ENCODE measurements around the gene PHACTR2. TPM values are rescaled to one million over a fixed set of nuclear protein-coding genes. Genes with fewer than 3 reads are reported as not detected.

The PHACTR2 gene
- total and polyA plus RNA-seq, 7 donors: 4.2 to 51.9 (median 17.6) TPM

DNA sequence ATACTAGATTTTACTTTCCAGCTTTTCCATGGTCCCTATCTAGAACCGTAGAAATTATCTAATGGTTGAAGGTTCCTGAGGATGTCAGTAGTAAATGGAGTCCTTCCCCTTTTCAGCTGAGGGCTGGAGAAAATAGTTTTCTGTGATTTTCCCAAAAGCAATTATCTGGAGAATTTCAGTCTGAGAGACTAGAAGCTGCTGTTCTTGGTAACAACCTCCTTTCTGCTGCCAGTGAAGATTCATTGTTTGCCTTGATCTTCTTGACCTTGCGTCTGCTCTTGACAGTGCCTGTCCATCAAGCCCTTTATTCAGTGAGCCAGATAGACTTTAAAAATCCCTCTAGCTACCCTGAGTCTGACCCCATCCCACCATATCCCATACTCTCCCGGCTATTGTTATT is 73.1 kb downstream of the PHACTR2 start:
- intact Hi-C loops (cut with DNase I): no loop called here

DNA sequence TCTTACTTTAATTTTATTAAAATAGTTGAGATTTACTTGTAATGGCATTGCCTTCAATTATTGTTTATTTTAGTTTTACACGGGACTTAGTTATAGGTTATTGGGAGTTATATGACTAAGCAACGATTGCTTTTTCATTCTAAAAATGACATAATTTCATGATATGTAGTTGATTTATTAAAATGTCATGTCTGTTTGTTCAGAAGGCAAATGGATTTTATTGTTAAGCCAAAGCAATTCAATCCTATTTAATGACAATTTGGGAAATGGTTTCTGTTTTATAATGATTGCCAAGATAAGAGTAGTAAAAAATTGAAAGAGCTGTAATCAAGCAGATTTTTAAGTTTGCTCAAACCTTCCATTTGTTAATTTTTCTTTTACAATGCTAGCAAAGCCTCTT is 74.7 kb downstream of the PHACTR2 start:
- intact Hi-C loops (cut with DNase I): no loop called here
- H3K9me3 ChIP-seq: no peaks in the 10 kb centered on the region
- TF ChIP-seq POLR2AphosphoS5 (IDR thresholded peaks at IDR 0.05): no peak
- TF ChIP-seq EP300 (IDR thresholded peaks at IDR 0.05): no peak
- no peak for TF ChIP-seq POLR2A (IDR thresholded peaks at IDR 0.05)
- TF ChIP-seq, protein P1, sequence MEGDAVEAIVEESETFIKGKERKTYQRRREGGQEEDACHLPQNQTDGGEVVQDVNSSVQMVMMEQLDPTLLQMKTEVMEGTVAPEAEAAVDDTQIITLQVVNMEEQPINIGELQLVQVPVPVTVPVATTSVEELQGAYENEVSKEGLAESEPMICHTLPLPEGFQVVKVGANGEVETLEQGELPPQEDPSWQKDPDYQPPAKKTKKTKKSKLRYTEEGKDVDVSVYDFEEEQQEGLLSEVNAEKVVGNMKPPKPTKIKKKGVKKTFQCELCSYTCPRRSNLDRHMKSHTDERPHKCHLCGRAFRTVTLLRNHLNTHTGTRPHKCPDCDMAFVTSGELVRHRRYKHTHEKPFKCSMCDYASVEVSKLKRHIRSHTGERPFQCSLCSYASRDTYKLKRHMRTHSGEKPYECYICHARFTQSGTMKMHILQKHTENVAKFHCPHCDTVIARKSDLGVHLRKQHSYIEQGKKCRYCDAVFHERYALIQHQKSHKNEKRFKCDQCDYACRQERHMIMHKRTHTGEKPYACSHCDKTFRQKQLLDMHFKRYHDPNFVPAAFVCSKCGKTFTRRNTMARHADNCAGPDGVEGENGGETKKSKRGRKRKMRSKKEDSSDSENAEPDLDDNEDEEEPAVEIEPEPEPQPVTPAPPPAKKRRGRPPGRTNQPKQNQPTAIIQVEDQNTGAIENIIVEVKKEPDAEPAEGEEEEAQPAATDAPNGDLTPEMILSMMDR (IDR thresholded peaks at IDR 0.05): no peak
- H3K27me3 ChIP-seq: no peaks in the 10 kb centered on the region
- no peak for DNase-seq
- H3K36me3 ChIP-seq: no peaks in the 10 kb centered on the region
- H3K4me3 ChIP-seq: no peak overlapping the region
- H3K27ac ChIP-seq: no peak overlapping the region
- 16 to 67% methylated on average over 2 of the region's 2 CpGs for WGBS, 2 donors
- peaks cover 0 to 12% (median 4%) of the 10 kb centered on the region in 4 donors for H3K4me1 ChIP-seq

More for the DNA sequence above, 73.1 kb downstream of the PHACTR2 start:
- no peaks in the 10 kb centered on the region for H3K9me3 ChIP-seq
- H3K27ac ChIP-seq: no peak overlapping the region
- no peaks in the 10 kb centered on the region for H3K27me3 ChIP-seq
- no peaks in the 10 kb centered on the region for H3K36me3 ChIP-seq
- H3K4me1 ChIP-seq: peaks cover 0 to 19% (median 10%) of the 10 kb centered on the region in 4 donors
- 70 to 83% methylated on average over 3 of the region's 3 CpGs for WGBS, 2 donors
- no peak for TF ChIP-seq EP300 (IDR thresholded peaks at IDR 0.05)
- no peak for TF ChIP-seq POLR2A (IDR thresholded peaks at IDR 0.05)
- TF ChIP-seq POLR2AphosphoS5 (IDR thresholded peaks at IDR 0.05): no peak
- TF ChIP-seq, protein P1 (IDR thresholded peaks at IDR 0.05): no peak
- DNase-seq: no peak
- H3K4me3 ChIP-seq: no peak overlapping the region

DNA sequence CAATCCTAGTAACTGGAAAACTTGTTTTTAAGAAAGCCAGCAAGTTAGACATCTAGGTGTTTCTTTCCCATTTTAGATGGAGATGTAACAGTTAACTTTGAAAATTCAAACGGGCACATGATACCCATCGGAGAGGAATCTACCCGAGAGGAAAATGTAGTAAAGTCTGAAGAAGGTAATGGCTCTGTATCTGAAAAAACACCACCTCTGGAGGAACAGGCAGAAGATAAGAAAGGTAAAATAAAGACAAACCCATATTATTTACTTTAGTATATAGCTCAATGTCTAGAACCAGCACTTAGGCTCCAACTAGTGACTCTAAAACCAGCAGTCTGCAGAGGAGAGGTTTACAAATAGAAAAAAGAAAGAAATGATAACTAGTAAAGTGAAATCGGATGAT is 75.9 kb downstream of the PHACTR2 start:
- 77 to 89% methylated on average over 4 of the region's 4 CpGs for WGBS, 2 donors
- no peak overlapping the region for H3K27ac ChIP-seq

DNA sequence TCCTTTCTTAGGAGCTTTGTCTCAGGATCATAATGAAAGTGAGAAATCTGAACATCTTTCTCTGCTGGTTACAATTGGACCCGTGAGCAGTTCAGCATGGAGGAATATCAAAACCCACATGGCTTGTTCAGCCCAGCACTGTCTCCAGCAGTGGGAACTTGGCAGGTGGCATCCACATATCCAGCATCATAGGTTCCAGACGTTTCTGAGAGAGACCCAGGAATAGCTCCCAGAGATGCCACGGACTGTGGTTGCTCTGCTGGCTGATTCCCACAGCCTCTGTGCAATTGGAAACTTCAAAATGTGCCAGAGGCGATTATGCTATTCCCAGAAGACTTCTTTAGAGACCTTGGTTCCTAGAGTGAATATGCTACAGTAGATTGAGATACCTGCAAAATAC is 76.4 kb downstream of the PHACTR2 start:
- H3K9me3 ChIP-seq: no peaks in the 10 kb centered on the region
- 89 to 91% methylated on average over 4 of the region's 4 CpGs for WGBS, 2 donors
- H3K36me3 ChIP-seq: no peaks in the 10 kb centered on the region
- TF ChIP-seq POLR2A (IDR thresholded peaks at IDR 0.05) (no peak), POLR2AphosphoS5 (IDR thresholded peaks at IDR 0.05) (no peak), EP300 (IDR thresholded peaks at IDR 0.05) (no peak)
- TF ChIP-seq, protein P1 (IDR thresholded peaks at IDR 0.05): no peak
- no peak for DNase-seq
- no peak overlapping the region for H3K4me3 ChIP-seq
- peaks cover 0 to 12% (median 4%) of the 10 kb centered on the region in 4 donors for H3K4me1 ChIP-seq
- H3K27ac ChIP-seq: no peak overlapping the region
- intact Hi-C loops (cut with DNase I): no loop called here
- no peaks in the 10 kb centered on the region for H3K27me3 ChIP-seq

More for the DNA sequence above, 75.9 kb downstream of the PHACTR2 start:
- no peaks in the 10 kb centered on the region for H3K9me3 ChIP-seq
- H3K27me3 ChIP-seq: no peaks in the 10 kb centered on the region
- TF ChIP-seq, protein P1 (IDR thresholded peaks at IDR 0.05): no peak
- no peak for TF ChIP-seq POLR2AphosphoS5 (IDR thresholded peaks at IDR 0.05)
- TF ChIP-seq POLR2A (IDR thresholded peaks at IDR 0.05): no peak
- TF ChIP-seq EP300 (IDR thresholded peaks at IDR 0.05): no peak
- no peaks in the 10 kb centered on the region for H3K36me3 ChIP-seq
- intact Hi-C loops (cut with DNase I): no loop called here
- DNase-seq: no peak
- H3K4me3 ChIP-seq: no peak overlapping the region
- H3K4me1 ChIP-seq: peaks cover 0 to 12% (median 4%) of the 10 kb centered on the region in 4 donors

DNA sequence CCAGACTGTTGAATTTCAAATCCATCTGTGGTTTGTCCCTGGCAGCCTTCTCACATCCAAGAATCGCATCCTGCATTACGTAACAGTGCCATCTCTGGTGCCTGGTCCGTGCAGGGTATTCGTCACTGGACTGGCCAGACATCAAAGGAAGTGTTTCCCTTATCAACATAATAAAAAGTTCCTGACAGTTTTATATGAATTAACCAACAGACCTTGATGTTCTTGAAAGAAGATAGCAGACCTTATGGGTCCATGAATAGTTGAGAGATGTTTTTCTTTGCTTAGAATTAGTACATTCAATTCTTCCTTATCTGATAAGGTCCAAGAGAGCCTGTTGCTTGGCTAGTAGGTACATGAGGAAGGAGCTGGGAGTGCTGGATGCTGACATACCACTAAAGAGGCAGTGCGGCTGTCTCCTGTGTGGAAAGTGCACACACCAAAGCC is 77.6 kb downstream of the PHACTR2 start:
- Histone ChIP-seq H3K4me3 (no peak overlapping the region), H3K27ac (no peak overlapping the region), H3K27me3 (no peaks in the 10 kb centered on the region), H3K4me1 (peaks cover 0 to 12% (median 4%) of the 10 kb centered on the region in 4 donors), H3K9me3 (no peaks in the 10 kb centered on the region), H3K36me3 (no peaks in the 10 kb centered on the region)
- DNase-seq: no peak
- no peak for TF ChIP-seq EP300 (IDR thresholded peaks at IDR 0.05)
- TF ChIP-seq POLR2A (IDR thresholded peaks at IDR 0.05): no peak
- TF ChIP-seq POLR2AphosphoS5 (IDR thresholded peaks at IDR 0.05): peak; percentile 10 to 28 (median 14)
- TF ChIP-seq, protein P1 (IDR thresholded peaks at IDR 0.05): no peak
- intact Hi-C loops (cut with DNase I): no loop called here
- WGBS, 2 donors: 9 to 57% methylated on average over 5 of the region's 5 CpGs
